G401.6 (cell line): Measurements from ENCODE around the gene NBL1.
A peak's percentile ranks its signal among the peaks of the same experiment; 100 is the strongest.

ENCODE experiments used
- FAIRE-seq: peaks from 2 replicates; lab custom pipeline; 2012; peaks lifted over from hg19 to GRCh38; lab: Jason Lieb, UNC

Gene NBL1

DNA sequence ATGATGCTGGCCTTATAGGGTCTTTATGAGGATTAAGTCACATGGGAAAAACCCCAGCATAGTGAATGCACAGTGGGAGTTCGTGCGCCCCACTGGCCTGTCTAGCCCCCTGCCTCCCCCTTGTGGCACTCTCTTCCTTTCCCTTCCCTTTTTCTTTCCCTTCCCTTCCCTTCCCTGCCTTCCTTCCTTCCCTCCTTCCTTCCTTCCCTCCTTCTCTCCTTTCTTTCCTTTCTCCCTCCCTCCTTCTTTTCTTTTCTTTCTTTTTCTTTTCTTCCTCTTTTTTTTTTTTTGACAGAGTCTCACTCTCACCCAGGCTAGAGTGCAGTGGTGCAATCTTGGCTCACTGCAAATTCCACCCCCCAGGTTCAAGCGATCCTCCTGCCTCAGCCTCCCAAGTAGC lies 59.2 kb downstream of the NBL1 start:
- no peak for FAIRE-seq

DNA sequence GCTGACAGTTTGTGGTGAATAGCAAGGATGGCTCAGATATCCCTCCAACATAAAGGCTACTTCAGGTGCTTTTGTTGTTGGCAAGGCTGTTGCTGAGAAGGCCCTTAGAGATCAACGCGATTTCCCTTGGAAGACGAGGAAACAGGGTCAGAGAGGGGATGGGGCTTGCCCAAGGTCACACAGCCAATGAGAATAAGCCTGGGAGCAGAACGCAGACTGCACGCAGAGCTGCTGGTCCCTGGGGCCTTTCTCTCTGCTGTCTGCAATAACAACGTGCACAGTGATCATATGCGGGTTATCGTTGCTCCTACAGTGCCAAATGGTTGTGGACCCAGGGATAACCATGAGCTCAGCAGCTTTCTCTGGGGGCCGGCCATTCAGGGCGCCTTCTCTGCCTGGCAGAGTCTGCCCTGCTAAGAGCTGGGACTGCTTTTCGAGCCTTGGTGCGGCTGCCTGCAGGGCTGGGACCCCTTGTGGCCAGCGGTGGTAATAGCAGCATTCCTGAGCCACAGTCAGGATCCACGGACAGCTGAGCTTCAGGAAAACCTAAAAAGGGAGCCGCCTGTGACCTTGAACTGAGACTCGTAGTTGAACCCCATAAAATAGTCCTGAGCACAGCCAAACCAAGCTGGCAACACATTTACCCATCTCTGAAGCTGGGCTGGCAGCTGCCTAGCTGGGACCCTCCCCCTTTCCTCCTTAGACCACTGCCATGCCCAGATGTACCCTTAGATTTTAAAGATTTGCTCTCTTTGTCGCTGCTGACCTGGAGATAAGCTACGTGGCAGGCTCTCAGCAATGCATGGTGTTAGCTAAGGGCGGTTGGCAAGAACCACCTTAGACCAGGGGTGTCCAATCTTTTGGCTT lies 60.4 kb downstream of the NBL1 start:
- peak; percentile 82 for FAIRE-seq

DNA sequence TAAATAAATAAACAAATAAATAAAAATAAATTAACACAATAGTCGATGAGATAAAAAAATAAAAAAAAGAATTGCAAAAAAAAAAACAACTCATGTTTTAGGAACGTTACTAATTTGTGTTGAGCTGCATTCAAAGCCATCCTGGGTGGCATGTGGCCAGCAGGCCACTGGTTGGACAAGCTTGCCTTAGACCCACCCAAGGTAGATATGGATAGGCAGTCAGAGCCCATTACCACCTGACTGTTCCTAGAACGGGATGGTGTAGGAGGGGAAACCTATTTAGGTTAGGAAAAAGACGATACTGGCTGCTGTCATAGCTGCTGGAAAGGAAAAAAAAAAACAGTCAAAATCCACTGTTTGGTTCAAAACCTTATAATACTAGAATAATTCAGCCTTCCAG lies 61.4 kb downstream of the NBL1 start:
- FAIRE-seq = no peak

DNA sequence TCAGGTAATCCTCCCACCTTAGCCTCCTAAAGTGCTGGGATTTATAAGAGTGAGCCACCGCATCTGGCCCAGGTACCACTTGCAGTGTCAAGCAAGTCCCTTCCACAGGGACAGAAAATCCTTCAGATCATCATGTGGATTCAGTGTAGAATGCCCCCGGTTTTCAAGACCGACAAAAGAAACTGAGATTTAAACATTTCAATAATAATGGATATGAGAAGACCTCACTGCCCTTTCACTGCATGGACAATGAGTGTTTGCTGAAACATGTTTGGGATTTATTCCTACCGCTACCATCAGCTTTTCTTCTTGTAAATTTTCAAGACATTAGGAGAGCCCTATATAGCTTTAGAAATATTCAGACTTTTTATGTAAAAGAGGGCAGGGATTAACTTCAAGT lies 62.0 kb downstream of the NBL1 start:
- FAIRE-seq = no peak
